GM23338 (cell line): ENCODE results near the gene CTDP1.

Experiments used
- CREB1 ChIP-seq: fragments of 250-450 bp; sonication (Bioruptor Pico); IDR thresholded peaks from 2 replicates; pipeline ENCODE4 v1.5.0; 2020; ENCODE audit warnings: low read depth, mild to moderate bottlenecking, moderate library complexity
- EZH2 ChIP-seq: fragments of 200-600 bp; sonication (generic); IDR thresholded peaks from one replicate; pipeline ENCODE4 v1.8.0; 2017; ENCODE audit warnings: antibody characterized with exemption, mild to moderate bottlenecking, low read depth; ENCODE audit not compliant: unreplicated experiment
- EZH2phosphoT487 ChIP-seq: fragments of 200-600 bp; sonication (generic); IDR thresholded peaks from one replicate; pipeline ENCODE4 v1.8.1; 2018; ENCODE audit warnings: antibody characterized with exemption; ENCODE audit not compliant: unreplicated experiment
- JUNB ChIP-seq: IDR thresholded peaks from one replicate; pipeline ENCODE4 v1.6.1; 2016; ENCODE audit warnings: antibody characterized with exemption; ENCODE audit not compliant: unreplicated experiment
- NANOG ChIP-seq: IDR thresholded peaks from 2 replicates; pipeline ENCODE4 v1.6.1; 2016; ENCODE audit warnings: antibody characterized with exemption, borderline replicate concordance
- POLR2AphosphoS5 ChIP-seq: IDR thresholded peaks from 2 replicates; pipeline ENCODE4 v1.6.1; 2016; ENCODE audit warnings: antibody characterized with exemption, low read depth
- STAT1 ChIP-seq: IDR thresholded peaks from one replicate; pipeline ENCODE4 v1.6.1; 2016; ENCODE audit warnings: antibody characterized with exemption; ENCODE audit not compliant: unreplicated experiment
- ZNF114 ChIP-seq: fragments of 250-450 bp; sonication (Bioruptor Pico); IDR thresholded peaks from 2 replicates; pipeline ENCODE4 v1.5.0; 2020; ENCODE audit warnings: mild to moderate bottlenecking, moderate library complexity
- TF ChIP-seq, protein P1 (sequence below), 2 experiments: fragments of 200-600 bp in 1 of 2; sonication (generic) in 1 of 2; conservative IDR thresholded peaks; 2 replicates each; pipeline versions ENCODE4 v1.5.1 to v1.6.1; 2016 to 2017; ENCODE audit warnings: antibody characterized with exemption in 2 of 2, low read depth in 2 of 2, mild to moderate bottlenecking in 2 of 2, moderate library complexity in 1 of 2
- TF ChIP-seq, protein P2 (sequence below): IDR thresholded peaks from 2 replicates; pipeline ENCODE4 v1.6.1; 2016; ENCODE audit warnings: antibody characterized with exemption
- TF ChIP-seq, protein P3 (sequence below): IDR thresholded peaks from one replicate; pipeline ENCODE4 v1.6.1; 2018; ENCODE audit warnings: antibody characterized with exemption; ENCODE audit not compliant: unreplicated experiment
- TF ChIP-seq, protein P4 (sequence below): fragments of 250-450 bp; sonication (Bioruptor Pico); IDR thresholded peaks from 2 replicates; pipeline ENCODE4 v1.5.0; 2020; ENCODE audit warnings: mild to moderate bottlenecking, moderate library complexity

DNA sequence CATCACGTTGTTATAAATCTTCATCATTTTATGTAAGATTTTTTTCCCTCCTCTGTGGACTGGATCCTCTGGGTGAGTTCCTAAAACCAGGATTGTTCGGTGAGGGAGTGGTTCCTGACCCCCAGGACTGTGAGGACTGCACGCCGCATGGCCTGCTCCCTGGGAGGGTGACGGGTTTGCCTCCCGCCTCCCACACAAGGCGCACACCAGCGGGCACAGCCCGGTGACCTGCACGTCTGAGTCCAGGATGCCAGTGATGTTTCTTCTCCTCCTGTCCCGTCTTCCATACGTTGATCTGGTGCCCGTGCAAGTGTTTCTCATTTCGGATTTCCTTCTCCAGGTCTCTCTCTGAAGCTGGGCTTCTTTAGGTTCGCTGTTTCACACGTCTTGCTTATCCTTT is 27.1 kb downstream of the CTDP1 start:
- TF ChIP-seq, protein P1, sequence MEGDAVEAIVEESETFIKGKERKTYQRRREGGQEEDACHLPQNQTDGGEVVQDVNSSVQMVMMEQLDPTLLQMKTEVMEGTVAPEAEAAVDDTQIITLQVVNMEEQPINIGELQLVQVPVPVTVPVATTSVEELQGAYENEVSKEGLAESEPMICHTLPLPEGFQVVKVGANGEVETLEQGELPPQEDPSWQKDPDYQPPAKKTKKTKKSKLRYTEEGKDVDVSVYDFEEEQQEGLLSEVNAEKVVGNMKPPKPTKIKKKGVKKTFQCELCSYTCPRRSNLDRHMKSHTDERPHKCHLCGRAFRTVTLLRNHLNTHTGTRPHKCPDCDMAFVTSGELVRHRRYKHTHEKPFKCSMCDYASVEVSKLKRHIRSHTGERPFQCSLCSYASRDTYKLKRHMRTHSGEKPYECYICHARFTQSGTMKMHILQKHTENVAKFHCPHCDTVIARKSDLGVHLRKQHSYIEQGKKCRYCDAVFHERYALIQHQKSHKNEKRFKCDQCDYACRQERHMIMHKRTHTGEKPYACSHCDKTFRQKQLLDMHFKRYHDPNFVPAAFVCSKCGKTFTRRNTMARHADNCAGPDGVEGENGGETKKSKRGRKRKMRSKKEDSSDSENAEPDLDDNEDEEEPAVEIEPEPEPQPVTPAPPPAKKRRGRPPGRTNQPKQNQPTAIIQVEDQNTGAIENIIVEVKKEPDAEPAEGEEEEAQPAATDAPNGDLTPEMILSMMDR (conservative IDR thresholded peaks at IDR 0.05; ENCODE audit: low read depth in 2 of 2): no peak
- TF ChIP-seq EZH2 (no peak), POLR2AphosphoS5 (no peak), CREB1 (no peak), STAT1 (no peak), EZH2phosphoT487 (no peak), JUNB (no peak), ZNF114 (CRISPR knock-in tag) (no peak), NANOG (no peak)
- TF ChIP-seq, protein P2, sequence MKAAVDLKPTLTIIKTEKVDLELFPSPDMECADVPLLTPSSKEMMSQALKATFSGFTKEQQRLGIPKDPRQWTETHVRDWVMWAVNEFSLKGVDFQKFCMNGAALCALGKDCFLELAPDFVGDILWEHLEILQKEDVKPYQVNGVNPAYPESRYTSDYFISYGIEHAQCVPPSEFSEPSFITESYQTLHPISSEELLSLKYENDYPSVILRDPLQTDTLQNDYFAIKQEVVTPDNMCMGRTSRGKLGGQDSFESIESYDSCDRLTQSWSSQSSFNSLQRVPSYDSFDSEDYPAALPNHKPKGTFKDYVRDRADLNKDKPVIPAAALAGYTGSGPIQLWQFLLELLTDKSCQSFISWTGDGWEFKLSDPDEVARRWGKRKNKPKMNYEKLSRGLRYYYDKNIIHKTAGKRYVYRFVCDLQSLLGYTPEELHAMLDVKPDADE: no peak
- TF ChIP-seq, protein P3, sequence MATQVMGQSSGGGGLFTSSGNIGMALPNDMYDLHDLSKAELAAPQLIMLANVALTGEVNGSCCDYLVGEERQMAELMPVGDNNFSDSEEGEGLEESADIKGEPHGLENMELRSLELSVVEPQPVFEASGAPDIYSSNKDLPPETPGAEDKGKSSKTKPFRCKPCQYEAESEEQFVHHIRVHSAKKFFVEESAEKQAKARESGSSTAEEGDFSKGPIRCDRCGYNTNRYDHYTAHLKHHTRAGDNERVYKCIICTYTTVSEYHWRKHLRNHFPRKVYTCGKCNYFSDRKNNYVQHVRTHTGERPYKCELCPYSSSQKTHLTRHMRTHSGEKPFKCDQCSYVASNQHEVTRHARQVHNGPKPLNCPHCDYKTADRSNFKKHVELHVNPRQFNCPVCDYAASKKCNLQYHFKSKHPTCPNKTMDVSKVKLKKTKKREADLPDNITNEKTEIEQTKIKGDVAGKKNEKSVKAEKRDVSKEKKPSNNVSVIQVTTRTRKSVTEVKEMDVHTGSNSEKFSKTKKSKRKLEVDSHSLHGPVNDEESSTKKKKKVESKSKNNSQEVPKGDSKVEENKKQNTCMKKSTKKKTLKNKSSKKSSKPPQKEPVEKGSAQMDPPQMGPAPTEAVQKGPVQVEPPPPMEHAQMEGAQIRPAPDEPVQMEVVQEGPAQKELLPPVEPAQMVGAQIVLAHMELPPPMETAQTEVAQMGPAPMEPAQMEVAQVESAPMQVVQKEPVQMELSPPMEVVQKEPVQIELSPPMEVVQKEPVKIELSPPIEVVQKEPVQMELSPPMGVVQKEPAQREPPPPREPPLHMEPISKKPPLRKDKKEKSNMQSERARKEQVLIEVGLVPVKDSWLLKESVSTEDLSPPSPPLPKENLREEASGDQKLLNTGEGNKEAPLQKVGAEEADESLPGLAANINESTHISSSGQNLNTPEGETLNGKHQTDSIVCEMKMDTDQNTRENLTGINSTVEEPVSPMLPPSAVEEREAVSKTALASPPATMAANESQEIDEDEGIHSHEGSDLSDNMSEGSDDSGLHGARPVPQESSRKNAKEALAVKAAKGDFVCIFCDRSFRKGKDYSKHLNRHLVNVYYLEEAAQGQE: no peak
- TF ChIP-seq, protein P4, sequence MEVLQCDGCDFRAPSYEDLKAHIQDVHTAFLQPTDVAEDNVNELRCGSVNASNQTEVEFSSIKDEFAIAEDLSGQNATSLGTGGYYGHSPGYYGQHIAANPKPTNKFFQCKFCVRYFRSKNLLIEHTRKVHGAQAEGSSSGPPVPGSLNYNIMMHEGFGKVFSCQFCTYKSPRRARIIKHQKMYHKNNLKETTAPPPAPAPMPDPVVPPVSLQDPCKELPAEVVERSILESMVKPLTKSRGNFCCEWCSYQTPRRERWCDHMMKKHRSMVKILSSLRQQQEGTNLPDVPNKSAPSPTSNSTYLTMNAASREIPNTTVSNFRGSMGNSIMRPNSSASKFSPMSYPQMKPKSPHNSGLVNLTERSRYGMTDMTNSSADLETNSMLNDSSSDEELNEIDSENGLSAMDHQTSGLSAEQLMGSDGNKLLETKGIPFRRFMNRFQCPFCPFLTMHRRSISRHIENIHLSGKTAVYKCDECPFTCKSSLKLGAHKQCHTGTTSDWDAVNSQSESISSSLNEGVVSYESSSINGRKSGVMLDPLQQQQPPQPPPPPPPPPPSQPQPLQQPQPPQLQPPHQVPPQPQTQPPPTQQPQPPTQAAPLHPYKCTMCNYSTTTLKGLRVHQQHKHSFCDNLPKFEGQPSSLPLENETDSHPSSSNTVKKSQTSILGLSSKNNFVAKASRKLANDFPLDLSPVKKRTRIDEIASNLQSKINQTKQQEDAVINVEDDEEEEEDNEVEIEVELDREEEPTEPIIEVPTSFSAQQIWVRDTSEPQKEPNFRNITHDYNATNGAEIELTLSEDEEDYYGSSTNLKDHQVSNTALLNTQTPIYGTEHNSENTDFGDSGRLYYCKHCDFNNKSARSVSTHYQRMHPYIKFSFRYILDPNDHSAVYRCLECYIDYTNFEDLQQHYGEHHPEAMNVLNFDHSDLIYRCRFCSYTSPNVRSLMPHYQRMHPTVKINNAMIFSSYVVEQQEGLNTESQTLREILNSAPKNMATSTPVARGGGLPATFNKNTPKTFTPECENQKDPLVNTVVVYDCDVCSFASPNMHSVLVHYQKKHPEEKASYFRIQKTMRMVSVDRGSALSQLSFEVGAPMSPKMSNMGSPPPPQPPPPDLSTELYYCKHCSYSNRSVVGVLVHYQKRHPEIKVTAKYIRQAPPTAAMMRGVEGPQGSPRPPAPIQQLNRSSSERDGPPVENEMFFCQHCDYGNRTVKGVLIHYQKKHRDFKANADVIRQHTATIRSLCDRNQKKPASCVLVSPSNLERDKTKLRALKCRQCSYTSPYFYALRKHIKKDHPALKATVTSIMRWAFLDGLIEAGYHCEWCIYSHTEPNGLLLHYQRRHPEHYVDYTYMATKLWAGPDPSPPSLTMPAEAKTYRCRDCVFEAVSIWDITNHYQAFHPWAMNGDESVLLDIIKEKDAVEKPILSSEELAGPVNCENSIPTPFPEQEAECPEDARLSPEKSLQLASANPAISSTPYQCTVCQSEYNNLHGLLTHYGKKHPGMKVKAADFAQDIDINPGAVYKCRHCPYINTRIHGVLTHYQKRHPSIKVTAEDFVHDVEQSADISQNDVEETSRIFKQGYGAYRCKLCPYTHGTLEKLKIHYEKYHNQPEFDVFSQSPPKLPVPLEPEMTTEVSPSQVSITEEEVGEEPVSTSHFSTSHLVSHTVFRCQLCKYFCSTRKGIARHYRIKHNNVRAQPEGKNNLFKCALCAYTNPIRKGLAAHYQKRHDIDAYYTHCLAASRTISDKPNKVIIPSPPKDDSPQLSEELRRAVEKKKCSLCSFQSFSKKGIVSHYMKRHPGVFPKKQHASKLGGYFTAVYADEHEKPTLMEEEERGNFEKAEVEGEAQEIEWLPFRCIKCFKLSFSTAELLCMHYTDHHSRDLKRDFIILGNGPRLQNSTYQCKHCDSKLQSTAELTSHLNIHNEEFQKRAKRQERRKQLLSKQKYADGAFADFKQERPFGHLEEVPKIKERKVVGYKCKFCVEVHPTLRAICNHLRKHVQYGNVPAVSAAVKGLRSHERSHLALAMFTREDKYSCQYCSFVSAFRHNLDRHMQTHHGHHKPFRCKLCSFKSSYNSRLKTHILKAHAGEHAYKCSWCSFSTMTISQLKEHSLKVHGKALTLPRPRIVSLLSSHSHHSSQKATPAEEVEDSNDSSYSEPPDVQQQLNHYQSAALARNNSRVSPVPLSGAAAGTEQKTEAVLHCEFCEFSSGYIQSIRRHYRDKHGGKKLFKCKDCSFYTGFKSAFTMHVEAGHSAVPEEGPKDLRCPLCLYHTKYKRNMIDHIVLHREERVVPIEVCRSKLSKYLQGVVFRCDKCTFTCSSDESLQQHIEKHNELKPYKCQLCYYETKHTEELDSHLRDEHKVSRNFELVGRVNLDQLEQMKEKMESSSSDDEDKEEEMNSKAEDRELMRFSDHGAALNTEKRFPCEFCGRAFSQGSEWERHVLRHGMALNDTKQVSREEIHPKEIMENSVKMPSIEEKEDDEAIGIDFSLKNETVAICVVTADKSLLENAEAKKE: no peak
